OCI-LY3 (cell line): ENCODE results near the gene SNED1.

Experiments
- CTCF ChIP-seq: fragments of 200-600, 300-600 bp; sonication (generic); IDR thresholded peaks from 2 replicates; pipeline ENCODE4 v1.5.1; 2014; ENCODE audit warnings: antibody characterized with exemption, low read length, low read depth
- EZH2phosphoT487 ChIP-seq: fragments of 200-600 bp; shearing (Covaris generic); IDR thresholded peaks from 2 replicates; pipeline ENCODE4 v1.6.1; 2018; ENCODE audit warnings: antibody characterized with exemption, mixed run types, low read depth

GRCh38 chr2:241136191-241136590, 137.8 kb downstream of the SNED1 start:
- TF ChIP-seq CTCF (no peak), EZH2phosphoT487 (no peak)
